Measurements from ENCODE around the gene XIRP2. TPM values are rescaled to one million over a fixed set of nuclear protein-coding genes. Genes with fewer than 3 reads are reported as not detected.

XIRP2 gene
- total RNA-seq, 1 experiment from 2014 or later = not detected

GRCh38 chr2:167258712-167259111, 370.4 kb downstream of the XIRP2 start:
- DNase-seq (ENCODE audit: low read depth, low spot score) (no peak), ATAC-seq (no peak)
- CTCF ChIA-PET = no interaction called here
- H3K9me3 ChIP-seq (ENCODE audit: control insufficient read depth in 1 of 2, insufficient read depth in 1 of 2, low read depth in 1 of 2, low read length in 2 of 2) = no peaks in the 10 kb centered on the region
- POLR2A ChIA-PET = no interaction called here
- intact Hi-C loops (cut with micrococcal nuclease) = no loop called here
- H3K27ac ChIP-seq (ENCODE audit: low read depth, low read length) = no peak overlapping the region
- RAD21 ChIA-PET (ENCODE audit: low non-redundant PET in 1 of 2, low total read pairs in 2 of 2, uncharacterized antibody in 2 of 2, unreplicated experiment in 2 of 2) = no interaction called here
- H3K9me2 ChIP-seq (ENCODE audit: insufficient read depth) = no peaks in the 10 kb centered on the region
- no peak overlapping the region for H3K4me2 ChIP-seq (ENCODE audit: low read length)
- H3K9ac ChIP-seq (ENCODE audit: low read length) = no peak overlapping the region
- no peak overlapping the region for H3K4me3 ChIP-seq (replicated peaks in 1 of 2; ENCODE audit: low read depth in 1 of 2, low read length in 2 of 2)
- H3K27me3 ChIP-seq (ENCODE audit: insufficient read depth, low read length) = no peaks in the 10 kb centered on the region
- H3K79me2 ChIP-seq (ENCODE audit: insufficient read depth, low read length) = no peaks in the 10 kb centered on the region
- no peak overlapping the region for H2AFZ ChIP-seq (ENCODE audit: low read depth, low read length, poor library complexity, severe bottlenecking)
- BruUV-seq (replicated peaks) = no TSS peak
- H3K4me1 ChIP-seq (ENCODE audit: control insufficient read depth in 1 of 2, insufficient read depth in 2 of 2, low read length in 2 of 2) = no peaks in the 10 kb centered on the region
- H3K36me3 ChIP-seq (ENCODE audit: control insufficient read depth in 1 of 2, insufficient read depth in 2 of 2, low read length in 2 of 2) = no peaks in the 10 kb centered on the region
- TF ChIP-seq SRF (IDR thresholded peaks at IDR 0.05; ENCODE audit: low read depth) (no peak), SIN3A (IDR thresholded peaks at IDR 0.05; ENCODE audit: low read depth) (no peak), CEBPB (IDR thresholded peaks at IDR 0.05; ENCODE audit: low read depth) (no peak), ZFX (IDR thresholded peaks at IDR 0.05) (no peak), CTCF (IDR thresholded peaks at IDR 0.05 in 2 of 3, conservative IDR thresholded peaks at IDR 0.05 in 1 of 3; ENCODE audit: borderline replicate concordance in 1 of 3, insufficient read depth in 1 of 3, low read depth in 2 of 3, low read length in 2 of 3) (no peak)
- TF ChIP-seq, protein P1, sequence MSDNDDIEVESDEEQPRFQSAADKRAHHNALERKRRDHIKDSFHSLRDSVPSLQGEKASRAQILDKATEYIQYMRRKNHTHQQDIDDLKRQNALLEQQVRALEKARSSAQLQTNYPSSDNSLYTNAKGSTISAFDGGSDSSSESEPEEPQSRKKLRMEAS (IDR thresholded peaks at IDR 0.05) = no peak
- TF ChIP-seq, protein P2, sequence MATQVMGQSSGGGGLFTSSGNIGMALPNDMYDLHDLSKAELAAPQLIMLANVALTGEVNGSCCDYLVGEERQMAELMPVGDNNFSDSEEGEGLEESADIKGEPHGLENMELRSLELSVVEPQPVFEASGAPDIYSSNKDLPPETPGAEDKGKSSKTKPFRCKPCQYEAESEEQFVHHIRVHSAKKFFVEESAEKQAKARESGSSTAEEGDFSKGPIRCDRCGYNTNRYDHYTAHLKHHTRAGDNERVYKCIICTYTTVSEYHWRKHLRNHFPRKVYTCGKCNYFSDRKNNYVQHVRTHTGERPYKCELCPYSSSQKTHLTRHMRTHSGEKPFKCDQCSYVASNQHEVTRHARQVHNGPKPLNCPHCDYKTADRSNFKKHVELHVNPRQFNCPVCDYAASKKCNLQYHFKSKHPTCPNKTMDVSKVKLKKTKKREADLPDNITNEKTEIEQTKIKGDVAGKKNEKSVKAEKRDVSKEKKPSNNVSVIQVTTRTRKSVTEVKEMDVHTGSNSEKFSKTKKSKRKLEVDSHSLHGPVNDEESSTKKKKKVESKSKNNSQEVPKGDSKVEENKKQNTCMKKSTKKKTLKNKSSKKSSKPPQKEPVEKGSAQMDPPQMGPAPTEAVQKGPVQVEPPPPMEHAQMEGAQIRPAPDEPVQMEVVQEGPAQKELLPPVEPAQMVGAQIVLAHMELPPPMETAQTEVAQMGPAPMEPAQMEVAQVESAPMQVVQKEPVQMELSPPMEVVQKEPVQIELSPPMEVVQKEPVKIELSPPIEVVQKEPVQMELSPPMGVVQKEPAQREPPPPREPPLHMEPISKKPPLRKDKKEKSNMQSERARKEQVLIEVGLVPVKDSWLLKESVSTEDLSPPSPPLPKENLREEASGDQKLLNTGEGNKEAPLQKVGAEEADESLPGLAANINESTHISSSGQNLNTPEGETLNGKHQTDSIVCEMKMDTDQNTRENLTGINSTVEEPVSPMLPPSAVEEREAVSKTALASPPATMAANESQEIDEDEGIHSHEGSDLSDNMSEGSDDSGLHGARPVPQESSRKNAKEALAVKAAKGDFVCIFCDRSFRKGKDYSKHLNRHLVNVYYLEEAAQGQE (IDR thresholded peaks at IDR 0.05; ENCODE audit: low read depth) = no peak
- no peaks in the 10 kb centered on the region; the same call in 1 of the 2 replicates for H4K20me1 ChIP-seq (ENCODE audit: insufficient read depth)
